GM18526 (cell line): ENCODE results near the gene SOX4.

Experiments
- POLR2A ChIP-seq: IDR thresholded peaks from 3 replicates; pipeline ENCODE4 v1.6.1; 2011; ENCODE audit not compliant: insufficient read length; ENCODE audit errors: extremely low read depth

Gene SOX4

GRCh38 chr6:21633511-21634109 is 40.1 kb downstream of the SOX4 start:
- TF ChIP-seq POLR2A: no peak

DNA sequence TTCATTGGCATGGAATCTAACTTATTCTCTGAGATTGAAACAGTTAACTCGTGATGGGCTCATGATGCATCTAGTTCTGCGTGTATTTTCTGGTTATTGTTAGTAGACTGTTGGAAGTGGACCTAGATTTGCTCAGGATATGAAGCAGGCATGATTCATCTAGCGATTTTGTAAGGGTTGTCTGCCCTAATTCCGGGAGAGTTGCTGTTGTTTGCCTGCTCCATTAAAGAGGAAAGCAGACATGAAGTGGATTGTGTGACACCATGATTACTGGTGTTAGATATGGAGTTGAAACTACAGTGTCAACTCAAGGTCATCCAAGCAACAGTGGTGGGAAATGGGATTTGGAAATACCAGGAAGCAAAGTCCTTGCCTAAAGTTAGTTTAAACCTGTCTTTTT is 41.0 kb downstream of the SOX4 start:
- no peak for TF ChIP-seq POLR2A

- no peak for TF ChIP-seq POLR2A
Measured at GRCh38 chr6:21636876-21637275, 43.3 kb downstream of the SOX4 start.

DNA sequence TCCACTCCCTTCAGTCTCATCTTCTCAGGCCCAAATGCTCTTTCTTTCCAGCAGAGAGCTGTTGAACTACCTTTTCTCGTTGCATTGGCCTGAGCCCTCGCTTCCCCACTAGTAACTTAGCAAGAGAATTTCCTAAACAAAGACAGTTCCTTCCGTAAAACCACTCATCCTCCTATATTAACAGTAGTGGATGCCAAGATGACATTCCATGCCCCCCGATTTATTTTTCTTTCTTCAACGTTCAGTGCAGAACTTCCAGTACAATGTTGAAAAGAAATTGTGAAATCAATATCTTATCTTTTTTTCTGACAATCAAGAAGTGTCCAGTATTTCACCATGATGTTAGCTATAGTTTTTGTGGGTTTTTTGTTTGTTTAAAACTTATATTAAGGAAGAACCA is 45.8 kb downstream of the SOX4 start:
- TF ChIP-seq POLR2A: no peak
